Forelimb muscle (tissue), 1 donor: ENCODE data around the gene HYAL3. TPM values are rescaled to one million over a fixed set of nuclear protein-coding genes. Genes with fewer than 3 reads are reported as not detected.
A peak's percentile ranks its signal among the peaks of the same experiment; 100 is the strongest.
"Not testable (repeated sequence)": the region's sequence is repeated elsewhere in the genome, so short reads cannot be mapped to it uniquely, and the experiment has no call there.

ENCODE experiments used
- DNase-seq: peaks from one replicate; pipeline ENCODE4 v3.0.0-alpha.2; 2013; ENCODE audit warnings: low read depth
- polyA plus RNA-seq: library from polyadenylated mRNA; unstranded; fragments of 120-200 nt; gene quantifications from one replicate; pipeline ENCODE4 v1.2.1, GENCODE V29; 2013; ENCODE audit not compliant: insufficient read length

The HYAL3 gene
- polyA plus RNA-seq, 1 donor = 2.3 TPM

DNA sequence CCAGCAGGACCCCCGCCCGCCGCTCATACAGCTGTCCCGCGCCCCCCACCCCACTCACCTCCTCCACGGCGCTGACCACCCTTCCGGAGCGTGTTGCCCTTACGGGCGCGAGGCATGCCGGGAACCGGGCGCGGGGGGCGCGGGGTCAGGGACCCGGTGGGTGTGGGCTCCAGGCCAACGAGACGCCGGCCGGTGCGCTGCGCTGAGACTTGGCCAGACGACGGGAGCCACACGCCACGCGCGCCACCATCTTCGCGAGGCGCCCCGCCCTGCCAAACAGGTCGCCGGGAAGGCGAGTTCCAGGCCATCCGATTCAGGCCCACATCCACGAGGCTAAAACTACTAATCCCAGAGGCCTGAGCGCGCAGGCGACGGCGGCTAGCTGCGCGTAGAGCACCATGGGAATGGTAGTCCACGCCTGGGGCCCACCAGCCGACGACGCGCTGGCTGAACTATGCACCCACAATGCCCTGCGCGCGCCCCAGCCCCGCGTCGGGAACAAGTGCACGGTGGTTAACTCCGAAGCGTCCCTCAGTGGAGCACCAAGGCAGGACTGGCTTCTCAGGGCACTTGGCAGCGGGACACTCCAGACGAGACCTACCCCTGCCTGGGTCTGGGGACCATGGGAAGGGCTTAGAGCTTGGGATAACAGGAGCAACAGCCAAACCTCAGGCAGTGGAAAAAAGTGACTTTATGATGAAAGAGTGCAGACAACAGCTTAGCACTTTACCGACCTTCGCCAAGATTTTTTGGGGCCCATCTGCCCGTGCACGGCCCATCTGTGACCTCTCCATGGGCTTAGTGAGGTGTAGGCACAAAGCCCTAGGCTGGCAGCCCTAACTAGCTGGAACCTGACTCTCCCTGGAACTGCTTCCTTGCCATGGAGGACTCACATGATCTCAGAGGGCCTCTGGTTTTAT, 6.8 kb downstream of the HYAL3 start, which contains the start of gene IFRD2:
Gene IFRD2, minus strand, starts transcription at position 271 of the 920 bp plus-strand sequence. Its CDS starts 155 bp downstream, at position 116.
- peak; percentile 95 for DNase-seq

DNA sequence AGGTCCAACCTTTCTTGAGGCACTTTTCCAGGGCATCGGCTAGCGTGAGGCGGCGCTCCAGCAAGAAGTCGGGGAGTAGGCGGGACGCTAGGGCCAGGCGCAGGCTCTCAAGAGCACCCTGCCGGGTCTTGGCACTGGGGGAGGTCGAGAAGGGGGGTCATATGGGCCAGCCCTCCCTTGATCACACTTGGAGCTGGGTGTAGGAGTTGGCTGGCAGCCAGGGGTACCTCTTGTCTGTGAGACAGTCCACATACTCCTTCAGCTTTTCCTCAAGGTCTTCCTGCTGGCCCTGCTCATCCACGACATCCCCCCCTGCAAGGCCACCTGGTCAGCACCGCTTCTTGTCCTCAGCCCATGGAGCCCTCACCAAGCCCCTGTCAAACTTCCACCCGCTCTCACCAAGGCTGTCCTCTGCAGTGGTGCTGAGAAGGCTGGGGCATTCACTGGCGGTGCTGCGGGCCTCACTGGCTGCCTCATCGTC, 9.0 kb downstream of the HYAL3 start:
- no peak for DNase-seq

DNA sequence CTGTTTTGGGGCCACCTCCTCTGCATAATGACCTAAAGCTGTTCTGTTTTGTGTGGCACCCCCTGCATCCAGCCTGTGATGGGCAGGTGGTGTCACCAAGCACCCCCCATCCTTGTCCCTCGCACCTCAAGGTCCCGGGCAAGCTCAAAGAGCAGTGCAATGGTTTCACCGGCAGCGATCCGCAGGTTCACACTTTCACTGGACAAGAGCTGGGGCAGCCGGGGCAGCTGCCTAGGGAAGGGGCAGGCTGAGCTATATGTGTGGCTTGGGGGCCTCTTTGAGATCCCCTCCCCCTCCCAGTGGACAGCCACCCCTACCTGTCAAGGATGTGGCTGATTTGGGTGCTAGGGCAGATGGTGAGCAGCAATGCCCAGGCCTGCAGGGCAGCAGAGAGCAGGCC, 10.1 kb downstream of the HYAL3 start:
- DNase-seq = no peak

DNA sequence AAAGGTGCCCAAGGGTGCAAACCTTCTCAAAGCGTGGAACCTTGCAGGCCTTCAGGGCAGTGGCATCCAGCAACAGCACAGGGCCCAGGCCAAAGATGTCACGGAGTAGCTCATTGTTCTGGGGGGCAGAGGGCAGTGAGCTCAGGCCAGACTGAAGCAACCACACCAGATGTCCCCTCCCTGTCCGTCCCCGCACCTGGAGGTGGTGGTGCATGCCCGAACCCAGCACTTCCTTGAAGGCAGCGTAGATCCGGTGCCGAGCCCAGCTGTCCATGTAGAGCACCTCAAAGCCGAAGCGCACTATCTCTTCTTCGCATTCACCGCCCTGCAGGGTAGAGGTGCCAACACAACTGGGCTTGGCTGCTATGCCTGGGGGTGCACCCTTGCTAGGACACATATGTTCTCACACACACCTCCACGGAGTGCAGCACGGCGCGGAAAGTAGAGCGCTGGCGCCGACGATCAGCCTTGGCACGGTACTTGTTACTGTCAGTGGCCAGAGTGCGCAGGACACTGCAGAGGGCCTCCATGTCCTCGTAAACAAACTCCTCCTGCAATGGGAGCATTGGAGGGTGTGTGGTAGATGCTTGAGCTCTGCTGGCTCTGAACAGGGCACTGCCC, 10.7 kb downstream of the HYAL3 start:
- no peak for DNase-seq

GRCh38 chr3:50287262-50287661, 11.9 kb downstream of the HYAL3 start:
- DNase-seq = no peak

DNA sequence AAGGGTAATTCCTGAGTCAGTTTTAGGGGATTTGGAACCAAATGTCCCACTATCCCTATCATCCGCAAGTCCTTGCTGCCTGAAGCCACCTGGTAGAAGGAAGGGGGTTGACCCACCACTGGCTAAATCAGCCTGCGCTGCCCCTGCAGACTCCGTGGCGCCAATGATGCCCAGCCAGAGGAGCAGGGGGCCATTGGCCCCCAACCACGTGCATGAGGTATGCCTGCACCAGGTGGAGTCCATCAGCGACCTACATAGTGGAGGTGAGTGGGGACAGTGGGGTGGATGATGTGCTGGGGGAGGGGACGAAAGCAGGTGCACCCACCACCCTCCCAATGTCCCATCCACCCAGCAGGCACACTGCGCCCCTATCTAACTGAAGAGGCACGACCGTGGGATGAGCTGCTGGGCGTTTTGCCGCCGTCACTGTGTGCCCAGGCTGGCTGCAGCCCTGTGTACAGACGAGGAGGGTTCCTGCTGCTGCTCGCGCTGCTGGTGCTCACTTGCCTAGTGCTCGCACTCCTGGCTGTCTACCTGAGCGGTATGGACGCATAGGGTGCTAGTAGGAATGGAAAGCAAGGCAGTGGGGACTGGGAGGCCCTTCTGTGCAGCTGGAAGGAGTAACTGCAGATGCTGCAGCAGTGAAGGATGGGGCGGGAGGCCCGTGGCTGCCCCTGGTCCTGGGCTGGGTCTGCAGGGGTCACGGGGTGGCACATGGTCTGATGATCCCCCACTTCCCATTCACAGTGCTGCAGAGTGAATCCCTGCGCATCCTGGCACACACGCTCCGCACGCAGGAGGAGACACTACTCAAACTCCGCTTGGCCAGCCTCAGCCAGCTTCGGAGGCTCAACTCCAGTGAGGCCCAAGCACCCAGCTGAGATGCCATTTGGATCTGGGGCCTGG, 12.6 kb downstream of the HYAL3 start:
- no peak for DNase-seq

DNA sequence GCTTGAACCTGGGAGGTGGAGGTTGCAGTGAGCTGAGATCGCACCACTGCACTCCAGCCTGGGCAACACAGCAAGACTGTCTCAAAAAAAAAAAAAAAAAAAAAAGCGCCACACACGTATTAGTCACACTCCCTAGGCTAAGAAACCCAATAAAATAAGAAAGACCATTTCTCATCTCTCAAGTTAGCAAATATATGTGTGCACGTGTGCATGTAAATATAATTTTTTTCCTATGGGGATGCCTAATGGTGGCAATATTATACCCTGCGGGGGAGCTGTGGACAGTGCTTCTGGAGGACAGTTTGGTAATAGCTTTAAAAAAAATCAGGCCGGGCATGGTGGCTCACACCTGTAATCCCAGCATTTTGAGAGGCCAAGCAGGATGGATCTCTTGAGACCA, 15.1 kb downstream of the HYAL3 start:
- not testable (repeated sequence) for DNase-seq

- no peak for DNase-seq
These were observed 19.8 kb downstream of the HYAL3 start for GRCh38 chr3:50279255-50280016.

DNA sequence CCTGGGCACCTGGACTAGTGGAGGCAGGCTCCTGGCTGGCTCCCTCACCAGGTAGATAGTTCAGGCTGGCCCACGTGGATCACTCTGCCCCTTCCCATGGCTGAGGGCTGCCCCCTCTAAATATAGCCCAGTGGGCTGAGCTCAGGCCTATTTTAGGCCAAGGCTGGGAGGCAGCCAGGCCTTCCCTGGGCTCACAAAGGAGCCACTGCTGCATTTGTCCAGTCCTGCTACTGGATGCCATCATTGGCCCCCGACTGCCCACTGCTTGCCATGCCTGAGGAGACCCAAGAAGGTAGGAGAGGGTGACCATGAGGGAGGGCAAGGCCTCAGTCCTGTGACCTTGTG, 20.4 kb downstream of the HYAL3 start, which contains the start of gene LSMEM2:
Gene LSMEM2, plus strand, starts transcription at position 208 of the 345 bp plus-strand sequence. Its CDS starts 27 bp downstream, at position 235.
- DNase-seq = no peak

DNA sequence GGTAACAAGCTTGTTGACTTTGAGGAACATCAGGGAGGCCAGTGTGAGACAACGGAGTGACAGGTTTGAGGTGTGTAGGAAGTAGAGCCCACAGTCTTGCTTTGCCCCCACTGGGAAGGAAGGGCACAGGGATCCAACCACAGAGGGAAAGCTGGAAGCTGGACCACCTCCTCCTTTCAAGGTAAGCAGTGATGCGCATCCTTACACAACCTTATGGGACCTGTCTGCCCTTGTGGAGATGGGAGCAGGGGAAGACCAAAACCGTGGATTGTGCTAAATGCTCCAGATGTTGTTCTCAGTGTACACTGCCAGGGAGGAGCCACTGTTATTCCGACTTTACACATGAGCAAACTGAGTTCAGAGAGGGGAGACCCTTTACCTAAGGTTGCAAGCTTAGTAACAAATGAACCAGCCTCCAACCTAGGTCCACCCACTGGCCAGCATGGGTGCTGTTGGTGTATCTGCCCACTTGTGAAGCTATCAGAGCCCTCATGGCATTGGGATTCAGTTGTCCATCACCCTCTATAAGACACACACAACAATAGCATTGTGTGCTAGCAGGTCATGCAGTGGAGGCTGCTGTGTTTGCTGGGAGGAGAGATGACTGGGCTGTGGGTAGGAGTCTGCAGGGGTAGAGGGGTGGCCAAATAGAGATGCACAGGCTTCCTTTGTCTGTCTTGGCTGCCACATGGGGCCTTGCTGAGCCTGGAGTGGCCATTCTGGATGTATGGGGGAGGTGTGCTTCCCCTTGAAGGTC, 20.9 kb downstream of the HYAL3 start:
- no peak for DNase-seq

DNA sequence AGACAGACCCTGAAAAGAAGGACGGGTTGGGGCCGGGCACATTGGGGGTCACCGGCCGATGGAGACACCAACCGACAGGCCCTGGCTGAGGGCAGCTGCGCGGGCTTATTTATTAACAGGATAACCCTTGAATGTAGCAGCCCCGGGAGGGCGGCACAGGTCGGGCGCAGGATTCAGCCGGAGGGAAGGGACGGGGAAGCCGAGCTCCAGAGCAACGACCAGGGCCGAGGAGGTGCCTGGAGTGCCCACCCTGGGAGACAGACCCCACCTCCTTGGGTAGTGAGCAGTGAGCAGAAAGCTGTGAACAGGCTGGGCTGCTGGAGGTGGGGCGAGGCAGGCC, 22.5 kb downstream of the HYAL3 start:
- DNase-seq = no peak

- DNase-seq = no peak
These were observed 23.0 kb downstream of the HYAL3 start for GRCh38 chr3:50275996-50276761.

DNA sequence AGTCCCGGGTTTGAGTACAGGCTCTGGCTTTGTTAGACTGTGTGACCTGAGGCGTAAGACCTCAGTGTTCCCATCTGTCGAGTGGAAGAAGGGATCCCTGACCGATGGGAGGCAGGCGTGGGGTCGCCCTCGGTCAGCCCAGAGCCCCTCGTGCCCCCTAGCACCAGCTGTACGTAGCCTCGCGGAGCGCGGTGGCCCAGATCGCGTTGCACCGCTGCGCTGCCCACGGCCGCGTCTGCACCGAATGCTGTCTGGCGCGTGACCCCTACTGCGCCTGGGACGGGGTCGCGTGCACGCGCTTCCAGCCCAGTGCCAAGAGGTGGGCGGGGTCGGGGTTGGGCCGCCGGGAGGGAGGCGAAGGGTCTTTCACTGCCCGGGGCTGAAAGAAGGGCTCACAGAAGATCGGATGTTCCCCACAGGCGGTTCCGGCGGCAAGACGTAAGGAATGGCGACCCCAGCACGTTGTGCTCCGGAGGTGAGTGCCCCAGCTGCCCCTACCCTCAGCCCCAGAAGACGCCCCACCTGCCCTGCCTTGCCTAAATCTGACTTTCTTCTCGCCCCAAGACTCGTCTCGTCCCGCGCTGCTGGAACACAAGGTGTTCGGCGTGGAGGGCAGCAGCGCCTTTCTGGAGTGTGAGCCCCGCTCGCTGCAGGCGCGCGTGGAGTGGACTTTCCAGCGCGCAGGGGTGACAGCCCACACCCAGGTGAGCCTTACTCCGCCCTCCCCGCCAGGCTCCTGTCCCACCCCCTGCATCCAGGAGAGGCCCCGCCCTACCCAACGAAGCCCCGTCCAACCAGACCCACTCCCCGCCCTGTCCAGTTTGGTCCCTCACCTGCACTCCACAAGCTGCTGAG, 23.8 kb downstream of the HYAL3 start:
- DNase-seq = no peak

GRCh38 chr3:50274371-50275104, 24.7 kb downstream of the HYAL3 start:
- no peak for DNase-seq

- no peak for DNase-seq
These were observed 25.5 kb downstream of the HYAL3 start for GRCh38 chr3:50273689-50274065.

- DNase-seq = no peak
These were observed 26.1 kb downstream of the HYAL3 start for GRCh38 chr3:50272911-50273688.

DNA sequence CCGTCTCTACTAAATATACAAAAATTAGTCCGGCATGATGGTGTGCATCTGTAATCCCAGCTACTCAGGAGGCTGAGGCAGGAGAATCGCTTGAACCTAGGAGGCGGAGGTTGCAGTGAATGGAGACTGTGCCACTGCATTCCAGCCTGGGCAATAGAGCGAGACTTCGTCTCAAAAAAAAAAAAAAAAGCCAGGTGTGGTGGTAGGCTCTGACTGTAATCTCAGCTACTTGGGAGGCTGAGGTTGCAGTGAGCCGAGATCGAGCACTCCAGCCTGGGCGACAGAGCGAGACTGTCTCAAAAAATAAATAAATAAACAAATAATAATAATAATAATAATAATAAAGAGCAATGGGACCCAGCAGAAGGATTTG, 26.7 kb downstream of the HYAL3 start:
- not testable (repeated sequence) for DNase-seq
